ENCODE results near the gene HTR3A.

Gene HTR3A

GRCh38 chr11:114025329-114025907 is 50.5 kb downstream of the HTR3A start:
- no peak for DNase-seq

GRCh38 chr11:114026355-114026754 is 51.4 kb downstream of the HTR3A start:
- no peak for DNase-seq

- DNase-seq, result no peak
Observed at GRCh38 chr11:114027391-114027790, 52.5 kb downstream of the HTR3A start.

- no peak for DNase-seq
Observed at GRCh38 chr11:114027926-114028325, 53.0 kb downstream of the HTR3A start.

- DNase-seq, result no peak
Observed at GRCh38 chr11:114031246-114031966, 56.5 kb downstream of the HTR3A start.

- DNase-seq, result no peak
Observed at GRCh38 chr11:114031967-114032320, 57.0 kb downstream of the HTR3A start.

GRCh38 chr11:114033066-114033465 is 58.2 kb downstream of the HTR3A start:
- DNase-seq, result no peak

GRCh38 chr11:114033572-114033971 is 58.7 kb downstream of the HTR3A start:
- no peak for DNase-seq

- DNase-seq, result no peak
Observed at GRCh38 chr11:114034956-114035355, 60.0 kb downstream of the HTR3A start.

- peak; percentile 47 to 50 for DNase-seq
Observed at GRCh38 chr11:114036147-114036811, 61.4 kb downstream of the HTR3A start.

- DNase-seq, result no peak
Observed at GRCh38 chr11:114036958-114037357, 62.0 kb downstream of the HTR3A start.

- DNase-seq, result no peak
Observed at GRCh38 chr11:114039551-114039950, 64.6 kb downstream of the HTR3A start.
